CD4-positive, alpha-beta T cell treated with Interleukin-15 for 4 hours (primary cell): ENCODE results near the gene ECE1.
"Not testable (repeated sequence)": the region's sequence is repeated elsewhere in the genome, so short reads cannot be mapped to it uniquely, and the experiment has no call there.

Source experiments
- DNase-seq: peaks from one replicate; pipeline ENCODE4 v3.0.0-alpha.2; 2020; ENCODE audit warnings: low spot score

The ECE1 gene

GRCh38 chr1:21229246-21230000 lies 60.8 kb downstream of the ECE1 start:
- DNase-seq = no peak

- DNase-seq = not testable (repeated sequence)
These were observed 62.0 kb downstream of the ECE1 start for GRCh38 chr1:21228224-21228623.

GRCh38 chr1:21225065-21225464 lies 65.2 kb downstream of the ECE1 start:
- DNase-seq = no peak

- DNase-seq = no peak
These were observed 69.4 kb downstream of the ECE1 start for GRCh38 chr1:21220815-21221214.

- no peak for DNase-seq
These were observed 70.6 kb downstream of the ECE1 start for GRCh38 chr1:21219674-21220073.

GRCh38 chr1:21217812-21218596 lies 72.3 kb downstream of the ECE1 start:
- peak; percentile 16 for DNase-seq

GRCh38 chr1:21216835-21217811 lies 73.1 kb downstream of the ECE1 start:
- peak; percentile 68 for DNase-seq

- no peak for DNase-seq
These were observed 78.1 kb downstream of the ECE1 start for GRCh38 chr1:21212126-21212525.

GRCh38 chr1:21208137-21208700 lies 82.0 kb downstream of the ECE1 start:
- DNase-seq = not testable (repeated sequence)

GRCh38 chr1:21206117-21206516 lies 84.1 kb downstream of the ECE1 start:
- DNase-seq = no peak

GRCh38 chr1:21205416-21205815 lies 84.8 kb downstream of the ECE1 start:
- DNase-seq = no peak

GRCh38 chr1:21201650-21202049 lies 88.6 kb downstream of the ECE1 start:
- DNase-seq = no peak

GRCh38 chr1:21201238-21201637 lies 89.0 kb downstream of the ECE1 start:
- DNase-seq = not testable (repeated sequence)

- no peak for DNase-seq
These were observed 89.5 kb downstream of the ECE1 start for GRCh38 chr1:21200767-21201166.

- DNase-seq = no peak
These were observed 91.3 kb downstream of the ECE1 start for GRCh38 chr1:21198929-21199328.

GRCh38 chr1:21192871-21193270 lies 97.4 kb downstream of the ECE1 start:
- no peak for DNase-seq

GRCh38 chr1:21192284-21192683 lies 98.0 kb downstream of the ECE1 start:
- no peak for DNase-seq

- peak; percentile 1 for DNase-seq
These were observed 99.5 kb downstream of the ECE1 start for GRCh38 chr1:21190771-21191170.

GRCh38 chr1:21189906-21190500 lies 100.3 kb downstream of the ECE1 start:
- no peak for DNase-seq

- no peak for DNase-seq
These were observed 100.8 kb downstream of the ECE1 start for GRCh38 chr1:21189421-21189820.

GRCh38 chr1:21188235-21188634 lies 102.0 kb downstream of the ECE1 start:
- no peak for DNase-seq
